HG03442 (cell line): ENCODE data around the gene SAA4.
"Not testable (repeated sequence)": the region's sequence is repeated elsewhere in the genome, so short reads cannot be mapped to it uniquely, and the experiment has no call there.

ENCODE experiments used
- ATAC-seq: cut with Tn5 transposase; IDR thresholded peaks from one replicate; pipeline ENCODE4 v1.9.1; 2021; ENCODE audit warnings: mild to moderate bottlenecking, moderate library complexity; ENCODE audit not compliant: unreplicated experiment

Gene SAA4

GRCh38 chr11:18191376-18191775 is 45.2 kb downstream of the SAA4 start:
- no peak for ATAC-seq

- not testable (repeated sequence) for ATAC-seq
Measured at GRCh38 chr11:18189476-18190245, 46.9 kb downstream of the SAA4 start.

GRCh38 chr11:18188796-18189195 is 47.8 kb downstream of the SAA4 start:
- no peak for ATAC-seq
